PC-3 (cell line): ENCODE data around the gene TUBB.

Experiments
- EZH2phosphoT487 ChIP-seq: fragments of 300-600 bp; sonication (generic); IDR thresholded peaks from 2 replicates; pipeline ENCODE4 v1.6.1; 2018; ENCODE audit warnings: mild to moderate bottlenecking, antibody characterized with exemption, low read length, borderline replicate concordance
- TF ChIP-seq, protein P1 (sequence below): fragments of 300-600 bp; sonication (generic); conservative IDR thresholded peaks from 2 replicates; pipeline ENCODE4 v1.5.1; 2017; ENCODE audit warnings: antibody characterized with exemption, low read depth, mild to moderate bottlenecking, low read length

DNA sequence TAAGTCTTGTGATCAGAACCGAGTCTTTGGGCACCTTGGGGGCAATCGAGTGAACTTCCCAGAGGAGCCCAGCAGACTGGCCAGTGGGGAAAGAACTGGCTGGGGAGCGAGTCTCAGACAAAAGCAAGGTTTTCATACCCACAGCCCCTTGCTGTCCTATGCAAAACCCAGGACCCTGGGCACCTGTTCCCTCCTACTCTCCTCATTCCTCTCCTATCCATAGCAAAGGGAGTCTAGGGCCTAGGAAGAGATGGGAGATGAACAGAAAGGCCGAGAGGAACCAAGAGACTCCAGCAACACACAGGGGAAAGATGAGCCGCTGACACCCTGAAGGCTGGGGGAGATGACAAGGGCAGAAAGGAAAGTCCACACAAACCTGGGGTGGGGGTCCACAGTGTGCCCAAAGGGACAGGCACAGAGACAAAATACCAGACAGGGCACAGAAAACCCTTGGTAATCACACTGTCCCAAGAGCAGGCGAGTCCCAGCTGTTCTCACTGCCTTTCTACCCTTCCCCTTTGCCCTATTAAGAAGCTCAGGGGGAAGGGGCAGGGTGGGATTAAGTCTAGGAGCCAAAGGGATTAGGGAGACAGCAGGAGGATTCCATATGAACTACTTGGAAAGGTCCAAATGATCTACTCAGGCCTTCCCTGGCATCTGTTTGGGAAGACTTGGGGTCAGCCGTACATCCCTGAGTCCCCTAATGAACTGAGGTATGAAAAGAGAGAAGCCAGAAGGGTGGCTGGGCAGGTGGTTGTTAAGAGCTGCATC, 40.2 kb upstream of the TUBB start:
- TF ChIP-seq, protein P1, sequence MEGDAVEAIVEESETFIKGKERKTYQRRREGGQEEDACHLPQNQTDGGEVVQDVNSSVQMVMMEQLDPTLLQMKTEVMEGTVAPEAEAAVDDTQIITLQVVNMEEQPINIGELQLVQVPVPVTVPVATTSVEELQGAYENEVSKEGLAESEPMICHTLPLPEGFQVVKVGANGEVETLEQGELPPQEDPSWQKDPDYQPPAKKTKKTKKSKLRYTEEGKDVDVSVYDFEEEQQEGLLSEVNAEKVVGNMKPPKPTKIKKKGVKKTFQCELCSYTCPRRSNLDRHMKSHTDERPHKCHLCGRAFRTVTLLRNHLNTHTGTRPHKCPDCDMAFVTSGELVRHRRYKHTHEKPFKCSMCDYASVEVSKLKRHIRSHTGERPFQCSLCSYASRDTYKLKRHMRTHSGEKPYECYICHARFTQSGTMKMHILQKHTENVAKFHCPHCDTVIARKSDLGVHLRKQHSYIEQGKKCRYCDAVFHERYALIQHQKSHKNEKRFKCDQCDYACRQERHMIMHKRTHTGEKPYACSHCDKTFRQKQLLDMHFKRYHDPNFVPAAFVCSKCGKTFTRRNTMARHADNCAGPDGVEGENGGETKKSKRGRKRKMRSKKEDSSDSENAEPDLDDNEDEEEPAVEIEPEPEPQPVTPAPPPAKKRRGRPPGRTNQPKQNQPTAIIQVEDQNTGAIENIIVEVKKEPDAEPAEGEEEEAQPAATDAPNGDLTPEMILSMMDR, result no peak
- no peak for TF ChIP-seq EZH2phosphoT487
